Tibial nerve (tissue), 4 donors: ENCODE results near the gene OR2A1. TPM values are rescaled to one million over a fixed set of nuclear protein-coding genes. Genes with fewer than 3 reads are reported as not detected.
"Not testable (repeated sequence)": the region's sequence is repeated elsewhere in the genome, so short reads cannot be mapped to it uniquely, and the experiment has no call there.

Experiments used
- DNase-seq, 2 donors: peaks; one replicate each; pipeline ENCODE4 v3.0.0-alpha.2; 2019; ENCODE audit warnings: low spot score in 2 of 2
- H3K27ac ChIP-seq, 4 donors: fragments of 200-600 bp; sonication (generic) in 3 of 4; one replicate each; pipeline ENCODE4 v1.5.1; 2017 to 2019; ENCODE audit warnings: mild to moderate bottlenecking in 1 of 4
- H3K27me3 ChIP-seq, 2 donors: fragments of 200-600 bp; sonication (generic) in 1 of 2; one replicate each; pipeline versions ENCODE4 v1.5.1 to v1.6.0; 2017 to 2019
- H3K36me3 ChIP-seq, 3 donors: fragments of 200-600 bp; sonication (generic); one replicate each; pipeline ENCODE4 v1.5.1; 2018 to 2019
- H3K4me1 ChIP-seq, 4 donors: fragments of 200-600 bp; sonication (generic) in 3 of 4; one replicate each; pipeline ENCODE4 v1.5.1; 2017 to 2019
- H3K4me3 ChIP-seq, 4 donors: fragments of 200-600 bp; sonication (generic) in 3 of 4; one replicate each; pipeline ENCODE4 v1.5.1; 2017 to 2019; ENCODE audit warnings: mild to moderate bottlenecking in 1 of 4, moderate library complexity in 1 of 4
- H3K9me3 ChIP-seq, 4 donors: fragments of 200-600 bp; sonication (generic) in 3 of 4; one replicate each; pipeline ENCODE4 v1.5.1; 2017 to 2019
- WGBS, 2 donors: methylation state at CpG; one replicate each; pipeline ENCODE4 v1.1.5; 2018; 5-methylcytosine and 5-hydroxymethylcytosine counted together
- total RNA-seq, 4 donors: library from RNA; depleted of rRNA; stranded (reverse); fragments of >200 nt; gene quantifications; one replicate each; pipeline ENCODE4 v1.1.0, GENCODE V29; 2016

Gene OR2A1
- total RNA-seq, 4 donors from 2014 or later, result 0.60 to 0.84 TPM; not detected in 2

GRCh38 chr7:144302578-144303303, 9.5 kb upstream of the OR2A1 start:
- H3K36me3 ChIP-seq, H3K4me3 ChIP-seq, DNase-seq, H3K27ac ChIP-seq, H3K9me3 ChIP-seq, H3K4me1 ChIP-seq, H3K27me3 ChIP-seq: not testable (repeated sequence)
- WGBS, 2 donors, result no CpG with 5 or more reads among the region's 1 CpG

GRCh38 chr7:144303607-144304006, 8.6 kb upstream of the OR2A1 start:
- H3K27me3 ChIP-seq, DNase-seq, H3K4me3 ChIP-seq, H3K4me1 ChIP-seq, H3K27ac ChIP-seq, H3K36me3 ChIP-seq, H3K9me3 ChIP-seq: not testable (repeated sequence)
- no CpG with 5 or more reads among the region's 5 CpGs for WGBS, 2 donors

- H3K9me3 ChIP-seq, DNase-seq, H3K4me1 ChIP-seq, H3K27ac ChIP-seq, H3K4me3 ChIP-seq, H3K36me3 ChIP-seq, H3K27me3 ChIP-seq: not testable (repeated sequence)
- WGBS, 2 donors, result no CpG with 5 or more reads among the region's 2 CpGs
Measured at GRCh38 chr7:144305156-144305555, 7.1 kb upstream of the OR2A1 start.

- not testable (repeated sequence) for H3K36me3 ChIP-seq, DNase-seq, H3K4me1 ChIP-seq, H3K9me3 ChIP-seq, H3K27me3 ChIP-seq, H3K4me3 ChIP-seq, H3K27ac ChIP-seq
- WGBS, 2 donors, result no CpG with 5 or more reads among the region's 2 CpGs
Measured at GRCh38 chr7:144309702-144310101, 2.5 kb upstream of the OR2A1 start.

- H3K27me3 ChIP-seq, DNase-seq, H3K4me1 ChIP-seq, H3K27ac ChIP-seq, H3K4me3 ChIP-seq, H3K9me3 ChIP-seq, H3K36me3 ChIP-seq: not testable (repeated sequence)
- WGBS, 2 donors, result 90% methylated on average over 1 of the region's 2 CpGs; no CpG with 5 or more reads in 1 of the 2 donors
Measured at GRCh38 chr7:144311218-144311617, 1.0 kb upstream of the OR2A1 start.

- H3K4me3 ChIP-seq, H3K36me3 ChIP-seq, H3K9me3 ChIP-seq, H3K27me3 ChIP-seq, H3K4me1 ChIP-seq, H3K27ac ChIP-seq, DNase-seq: not testable (repeated sequence)
- 85% methylated on average over 1 of the region's 1 CpG; no CpG with 5 or more reads in 1 of the 2 donors for WGBS, 2 donors
Measured at GRCh38 chr7:144317537-144317936, 5.3 kb downstream of the OR2A1 start.

GRCh38 chr7:144319547-144319946, 7.3 kb downstream of the OR2A1 start:
- not testable (repeated sequence) for H3K27me3 ChIP-seq, H3K27ac ChIP-seq, DNase-seq, H3K4me3 ChIP-seq, H3K9me3 ChIP-seq, H3K4me1 ChIP-seq, H3K36me3 ChIP-seq
- WGBS, 2 donors, result no CpG with 5 or more reads among the region's 2 CpGs

- H3K9me3 ChIP-seq, H3K27me3 ChIP-seq, H3K27ac ChIP-seq, H3K4me3 ChIP-seq, H3K36me3 ChIP-seq, H3K4me1 ChIP-seq, DNase-seq: not testable (repeated sequence)
- 100% methylated on average over 1 of the region's 3 CpGs for WGBS, 2 donors
Measured at GRCh38 chr7:144321677-144322206, 9.5 kb downstream of the OR2A1 start.

GRCh38 chr7:144323359-144323758, 11.1 kb downstream of the OR2A1 start:
- not testable (repeated sequence) for H3K27ac ChIP-seq, H3K4me3 ChIP-seq, H3K36me3 ChIP-seq, H3K9me3 ChIP-seq, H3K27me3 ChIP-seq, H3K4me1 ChIP-seq, DNase-seq
- WGBS, 2 donors, result 100% methylated on average over 3 of the region's 4 CpGs; no CpG with 5 or more reads in 1 of the 2 donors

- not testable (repeated sequence) for DNase-seq
- WGBS, 2 donors, result 90 to 91% methylated on average over 3 to 4 of the region's 5 CpGs
Measured at GRCh38 chr7:144325868-144326267, 13.6 kb downstream of the OR2A1 start.

GRCh38 chr7:144330044-144330443, 17.8 kb downstream of the OR2A1 start:
- H3K4me3 ChIP-seq, H3K36me3 ChIP-seq, H3K4me1 ChIP-seq, H3K9me3 ChIP-seq, DNase-seq, H3K27ac ChIP-seq, H3K27me3 ChIP-seq: not testable (repeated sequence)

More at GRCh38 chr7:144325868-144326267, 13.6 kb downstream of the OR2A1 start:
- not testable (repeated sequence) for H3K36me3 ChIP-seq, H3K9me3 ChIP-seq, H3K27ac ChIP-seq, H3K27me3 ChIP-seq, H3K4me3 ChIP-seq, H3K4me1 ChIP-seq

- not testable (repeated sequence) for H3K4me1 ChIP-seq, DNase-seq, H3K4me3 ChIP-seq, H3K36me3 ChIP-seq, H3K27me3 ChIP-seq, H3K27ac ChIP-seq, H3K9me3 ChIP-seq
- 60 to 78% methylated on average over 1 to 4 of the region's 9 CpGs for WGBS, 2 donors
Measured at GRCh38 chr7:144331221-144331995, 19.2 kb downstream of the OR2A1 start.

GRCh38 chr7:144331996-144332288, 19.7 kb downstream of the OR2A1 start:
- H3K4me1 ChIP-seq, H3K9me3 ChIP-seq, H3K27me3 ChIP-seq, H3K27ac ChIP-seq, DNase-seq, H3K4me3 ChIP-seq, H3K36me3 ChIP-seq: not testable (repeated sequence)
- 78 to 89% methylated on average over 1 to 2 of the region's 2 CpGs for WGBS, 2 donors

- no CpG with 5 or more reads among the region's 1 CpG for WGBS, 2 donors
Measured at GRCh38 chr7:144348625-144349024, 36.4 kb downstream of the OR2A1 start.

More at GRCh38 chr7:144348625-144349024, 36.4 kb downstream of the OR2A1 start:
- not testable (repeated sequence) for H3K4me1 ChIP-seq, H3K4me3 ChIP-seq, H3K36me3 ChIP-seq, H3K27ac ChIP-seq, H3K27me3 ChIP-seq, DNase-seq, H3K9me3 ChIP-seq
